Stimulated activated CD4-positive, alpha-beta T cell treated with anti-CD3 and anti-CD28 coated beads, Interleukin-2, amount 100 ng/mL, for 4 hours (primary cell): ENCODE results near the gene LYRM1.
"Not testable (repeated sequence)": the region's sequence is repeated elsewhere in the genome, so short reads cannot be mapped to it uniquely, and the experiment has no call there.

Experiments
- DNase-seq: peaks from one replicate; pipeline ENCODE4 v3.0.0-alpha.2; 2020; ENCODE audit warnings: low read depth

Gene LYRM1

DNA sequence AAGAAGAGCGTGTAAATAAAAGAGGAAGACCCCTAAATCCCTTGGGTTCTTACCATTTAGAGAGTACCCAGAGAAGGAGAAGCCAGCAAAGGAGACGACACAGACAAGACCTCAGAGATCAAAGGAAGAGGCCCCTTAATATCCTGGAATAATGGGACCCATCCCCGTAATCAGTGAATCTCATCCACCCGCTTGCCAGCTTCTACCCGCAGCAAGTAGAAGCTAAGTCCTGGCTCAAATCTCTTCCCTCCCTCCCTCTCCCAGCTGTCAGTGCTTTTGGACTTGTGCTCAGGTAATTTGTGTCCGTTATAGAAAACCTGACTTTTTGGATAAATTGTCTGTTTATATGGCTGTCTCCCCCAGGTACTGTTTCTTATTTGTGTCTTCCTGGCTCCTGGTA, 1.9 kb downstream of the LYRM1 start:
- no peak for DNase-seq

DNA sequence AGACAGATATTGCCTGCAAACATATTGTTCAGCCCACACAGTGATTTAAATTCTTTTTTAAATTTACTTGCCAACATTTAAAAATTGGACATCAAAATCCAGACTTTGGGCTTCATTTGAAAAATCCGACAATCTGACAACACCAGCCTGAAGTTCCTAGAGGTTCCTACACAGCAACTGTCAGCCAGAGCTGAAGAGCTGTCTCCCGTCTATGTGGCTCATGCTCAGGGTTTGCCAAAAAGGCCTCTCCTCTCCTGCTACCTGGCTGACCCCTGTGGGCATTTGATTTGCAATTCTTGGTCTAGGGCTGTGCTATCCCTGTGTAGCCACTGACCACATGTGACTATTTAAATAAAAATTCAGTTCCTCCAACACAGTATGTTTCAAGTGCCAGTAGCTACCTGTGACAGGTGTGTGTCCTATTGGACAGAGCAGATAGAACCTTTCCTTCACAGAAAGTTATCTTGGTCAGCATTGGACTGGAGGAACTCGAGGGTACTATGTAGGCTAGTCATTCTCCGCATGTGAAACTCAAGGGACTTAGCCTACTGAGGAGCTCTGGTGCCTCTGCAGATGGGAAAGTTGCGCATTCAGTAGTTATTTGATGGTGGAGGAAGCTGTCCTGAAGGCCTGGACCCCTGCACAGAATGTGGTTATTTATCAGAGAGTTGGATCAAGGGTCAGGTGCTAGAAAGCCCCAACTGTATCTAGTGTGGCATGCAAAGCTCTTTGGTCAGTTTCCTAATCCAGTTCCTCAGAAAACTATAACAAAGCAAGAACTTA, 2.7 kb downstream of the LYRM1 start:
- DNase-seq, result no peak

DNA sequence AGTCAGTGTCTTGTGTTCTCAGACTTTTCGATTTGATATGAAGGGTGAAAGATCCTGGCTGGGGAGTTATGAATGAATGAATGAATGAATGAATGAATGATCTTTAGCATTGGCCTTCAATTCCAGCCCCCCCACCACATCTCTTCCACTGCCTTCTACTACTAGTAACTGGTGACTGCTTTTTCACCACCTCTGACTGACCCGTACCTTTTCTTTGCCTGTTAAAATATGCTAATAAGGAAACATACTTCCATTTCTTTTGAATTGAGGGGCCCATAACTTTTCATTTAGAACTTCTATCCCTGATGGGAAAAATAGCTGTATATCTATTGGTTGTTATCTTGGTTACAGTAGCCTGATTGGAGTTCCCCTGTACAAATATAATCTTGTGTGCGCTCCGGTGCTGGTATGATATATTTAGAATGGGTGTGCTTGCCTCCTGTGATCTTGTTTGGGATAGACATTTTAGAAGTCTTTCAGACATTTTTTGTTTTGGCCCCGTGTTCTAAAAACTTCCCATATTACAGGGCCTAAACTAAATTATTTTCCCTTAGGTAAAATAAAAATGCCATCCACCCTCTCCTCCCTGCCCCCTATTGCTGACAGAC, 3.4 kb downstream of the LYRM1 start:
- DNase-seq, result no peak

DNA sequence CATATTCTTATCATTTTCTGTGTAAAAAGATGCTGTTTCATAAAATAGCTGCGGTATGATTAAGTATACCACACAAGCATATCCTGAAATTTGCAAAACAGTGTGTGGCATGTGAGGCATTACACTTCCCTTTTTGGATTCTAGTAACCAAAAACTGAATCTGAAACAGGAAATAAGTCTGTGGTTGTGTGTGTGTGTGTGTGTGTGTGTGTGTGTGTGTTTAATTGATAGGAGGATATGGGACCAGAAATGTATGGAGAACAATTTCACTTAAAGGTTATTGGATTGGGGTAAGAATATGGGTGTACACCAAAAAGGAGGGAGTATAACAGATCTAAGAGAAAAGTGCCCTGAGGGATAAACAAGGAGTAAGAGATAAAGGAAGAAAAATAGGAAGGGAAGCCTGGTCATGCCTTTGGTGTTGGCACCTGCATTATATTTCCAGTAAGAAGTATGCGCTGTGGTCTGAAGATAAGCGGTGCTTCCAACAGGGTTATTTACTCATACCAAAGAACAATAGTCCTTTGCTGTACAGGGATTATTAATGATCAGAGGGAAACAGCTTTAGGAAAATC, 4.0 kb downstream of the LYRM1 start:
- peak; percentile 6 for DNase-seq

DNA sequence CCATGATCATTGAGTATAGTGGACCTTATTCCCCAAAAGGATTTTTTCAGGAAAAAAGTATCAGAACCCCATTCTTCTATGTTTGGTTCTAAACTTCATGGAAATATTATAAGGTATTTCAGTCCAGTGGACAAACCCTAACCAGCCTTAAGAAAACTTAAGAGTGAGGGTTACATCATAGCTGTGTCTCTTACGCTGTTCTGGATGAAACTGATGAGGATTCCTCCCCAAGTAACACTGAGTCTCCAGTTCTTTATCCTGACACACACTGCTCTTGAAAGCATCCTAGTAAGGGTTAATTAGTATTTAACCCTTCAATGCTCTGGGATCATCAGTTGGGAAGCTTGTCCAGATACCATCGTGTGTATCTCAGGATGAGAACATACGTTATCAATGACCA, 5.0 kb downstream of the LYRM1 start:
- DNase-seq, result no peak

DNA sequence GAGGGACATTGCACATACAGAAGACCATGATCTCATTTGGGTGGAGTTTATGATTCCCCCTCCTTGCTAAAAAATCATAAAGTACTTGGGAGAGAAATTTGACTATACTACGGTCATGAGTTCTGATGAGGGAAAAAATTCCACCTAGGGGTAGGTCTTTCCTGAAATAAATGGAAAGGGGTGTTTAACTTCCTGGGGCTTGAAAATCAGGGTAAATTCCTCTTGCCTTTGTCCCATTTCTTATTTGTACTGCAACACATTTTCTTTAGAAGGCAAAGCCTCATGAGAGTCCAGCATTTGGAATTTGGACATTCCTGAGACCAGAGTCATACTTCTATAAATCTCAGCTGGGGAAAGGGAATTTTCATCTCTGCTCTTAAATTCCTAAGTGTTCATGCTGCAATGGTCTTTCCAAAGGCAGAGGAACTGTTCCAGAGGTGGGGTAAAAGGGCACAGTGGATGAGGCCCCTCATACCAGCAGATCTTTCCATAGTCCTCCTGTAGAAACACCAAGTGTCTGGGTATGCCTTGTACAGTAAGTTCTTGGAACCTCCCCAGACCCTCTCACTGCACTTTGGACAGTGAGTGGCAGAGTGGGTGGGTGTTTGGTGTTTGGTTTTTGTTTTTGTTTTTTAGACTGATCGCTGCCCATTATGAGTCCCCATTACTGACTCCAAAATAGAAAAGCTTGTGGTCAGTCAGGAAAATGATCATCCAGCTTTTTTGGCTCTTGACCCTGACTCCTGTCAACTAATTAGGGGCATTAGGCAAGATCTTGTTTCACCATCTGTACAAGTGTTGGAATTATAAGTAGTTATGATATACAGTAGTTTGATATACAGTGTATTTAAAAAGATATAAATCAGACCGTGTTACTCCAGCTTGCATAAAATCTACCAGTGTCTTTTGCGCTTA, 6.0 kb downstream of the LYRM1 start:
- DNase-seq, result no peak

DNA sequence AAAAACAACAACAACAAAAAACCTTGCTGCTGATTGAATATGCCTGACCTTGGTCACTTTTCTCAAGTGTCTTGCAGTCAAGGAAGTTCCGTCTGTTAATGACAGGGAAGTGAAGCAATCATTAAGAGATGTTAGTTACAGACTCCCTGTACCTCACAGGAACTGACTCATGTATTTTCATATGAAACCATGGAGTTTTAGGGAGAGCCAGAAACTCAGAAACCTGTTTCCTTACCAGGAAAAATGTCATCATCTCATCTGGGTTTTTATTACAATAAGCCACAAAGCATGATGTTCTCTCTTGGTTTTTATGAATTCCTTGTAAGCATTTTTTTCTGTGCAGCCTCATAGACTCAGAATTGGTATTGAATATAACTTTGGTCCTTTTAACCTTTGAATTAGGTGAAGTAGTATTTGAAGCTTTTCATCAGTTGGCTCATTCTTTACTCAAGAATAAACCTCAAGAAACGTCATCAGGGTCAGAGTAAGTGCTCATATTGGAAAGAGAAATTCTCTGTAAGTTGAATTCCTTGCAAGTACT, 10.3 kb downstream of the LYRM1 start:
- no peak for DNase-seq

DNA sequence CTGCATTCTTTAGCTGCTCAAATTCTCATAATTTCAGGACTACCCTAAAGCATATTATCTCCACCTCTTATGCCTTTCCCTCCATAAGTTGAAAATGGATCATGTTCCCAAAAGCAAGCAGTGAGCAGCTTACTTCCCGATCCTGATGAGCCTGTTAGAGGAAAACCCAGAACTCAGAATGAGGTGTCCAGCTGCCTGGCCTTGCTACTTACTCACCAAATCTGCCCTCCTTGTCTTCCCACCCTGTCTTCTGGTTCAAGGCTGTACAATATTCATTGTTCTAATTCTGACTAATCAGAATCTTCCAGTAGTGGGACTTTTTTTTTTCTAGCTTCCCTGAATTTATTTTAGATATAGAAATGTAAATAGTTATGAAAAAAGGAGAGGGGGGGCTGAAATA, 10.8 kb downstream of the LYRM1 start:
- no peak for DNase-seq

DNA sequence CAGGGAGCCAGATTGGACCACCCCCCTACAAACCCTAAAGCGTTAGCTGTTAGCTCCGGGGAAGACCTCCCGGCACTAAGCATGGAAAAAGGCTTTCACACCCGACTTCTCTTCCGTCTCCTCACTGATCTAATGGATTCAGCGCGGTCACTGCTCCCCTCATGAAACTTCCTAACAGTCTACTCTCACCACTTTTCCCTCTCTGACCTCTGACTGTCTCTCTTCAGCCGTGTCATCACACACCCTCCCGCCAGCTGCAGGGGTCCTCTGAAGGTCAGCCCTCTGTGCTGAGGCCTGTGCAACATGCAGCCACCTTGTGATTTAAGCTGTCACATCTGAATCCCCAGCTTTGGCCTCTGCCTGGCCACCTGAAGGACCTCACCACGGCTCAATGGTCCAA, 15.7 kb downstream of the LYRM1 start:
- no peak for DNase-seq

DNA sequence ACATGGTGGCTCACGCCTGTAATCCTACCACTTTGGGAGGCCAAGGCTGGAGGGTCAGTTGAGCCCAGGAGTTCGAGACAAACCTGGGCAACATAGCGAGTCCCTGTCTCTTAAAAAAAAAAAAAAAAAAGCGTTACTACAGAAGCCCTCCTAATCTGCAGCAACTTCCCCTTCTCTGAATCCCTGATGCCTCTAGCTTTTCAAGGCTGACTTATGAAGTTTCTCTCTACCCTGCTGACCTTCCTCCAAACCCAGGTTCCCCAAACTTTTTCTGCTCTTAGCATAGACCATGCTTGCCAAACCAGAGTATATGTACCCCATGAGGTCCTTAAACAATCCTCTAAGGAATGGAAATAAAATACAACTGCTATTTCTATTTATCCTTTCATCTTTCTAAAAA, 16.4 kb downstream of the LYRM1 start:
- DNase-seq, result no peak

DNA sequence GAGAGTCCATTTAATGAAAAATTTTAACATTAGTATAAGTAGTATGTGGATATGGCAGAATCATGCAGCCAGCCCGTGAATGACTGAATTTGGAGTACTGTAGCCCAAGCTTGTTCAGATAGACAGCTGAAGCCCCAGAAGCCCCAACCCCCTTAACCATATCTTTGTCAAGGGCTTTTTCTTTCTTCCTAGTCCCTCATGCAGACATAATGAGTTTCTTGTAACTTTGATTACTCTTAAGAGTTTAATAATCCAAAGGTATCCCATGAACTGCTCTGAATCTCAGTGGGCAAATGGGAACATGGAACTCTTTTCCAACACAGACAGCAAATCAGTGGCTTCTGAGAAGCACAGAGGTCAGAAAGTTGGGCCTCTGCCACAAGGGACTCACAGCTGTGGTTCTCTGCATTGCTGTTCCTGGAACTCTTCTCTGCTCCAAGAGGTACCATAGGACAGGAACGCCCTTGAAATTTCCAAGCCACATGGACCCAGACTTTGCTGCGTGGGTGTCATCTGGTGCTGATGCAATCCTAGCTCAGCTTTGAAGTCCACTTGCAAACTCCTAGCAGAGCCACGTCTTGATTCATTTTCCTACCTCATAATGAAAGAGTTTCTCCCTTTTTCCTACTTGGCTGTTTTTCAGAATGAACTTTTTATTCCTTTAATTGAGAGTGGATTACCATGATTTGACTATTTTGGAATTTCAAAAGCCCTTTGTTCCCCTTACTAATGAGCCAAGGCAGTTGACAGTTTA, 18.1 kb downstream of the LYRM1 start:
- no peak for DNase-seq

DNA sequence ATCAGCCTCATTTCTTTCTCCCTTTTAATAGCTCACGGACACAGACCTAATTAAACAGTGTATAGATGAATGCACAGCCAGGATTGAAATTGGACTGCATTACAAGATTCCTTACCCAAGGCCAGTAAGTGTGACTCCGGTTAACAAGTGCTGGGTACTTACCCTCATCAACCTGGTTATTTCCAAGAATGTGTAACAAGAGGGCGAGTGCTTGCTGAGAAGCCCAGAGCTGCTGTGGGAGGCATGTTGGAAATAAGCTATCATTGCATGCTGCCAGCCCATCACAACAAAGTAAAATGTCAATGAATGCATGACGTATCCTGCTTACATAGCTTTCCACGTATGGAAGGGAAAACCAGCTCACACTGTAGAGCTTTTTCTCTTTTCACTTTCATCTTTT, 19.5 kb downstream of the LYRM1 start:
- DNase-seq, result no peak

DNA sequence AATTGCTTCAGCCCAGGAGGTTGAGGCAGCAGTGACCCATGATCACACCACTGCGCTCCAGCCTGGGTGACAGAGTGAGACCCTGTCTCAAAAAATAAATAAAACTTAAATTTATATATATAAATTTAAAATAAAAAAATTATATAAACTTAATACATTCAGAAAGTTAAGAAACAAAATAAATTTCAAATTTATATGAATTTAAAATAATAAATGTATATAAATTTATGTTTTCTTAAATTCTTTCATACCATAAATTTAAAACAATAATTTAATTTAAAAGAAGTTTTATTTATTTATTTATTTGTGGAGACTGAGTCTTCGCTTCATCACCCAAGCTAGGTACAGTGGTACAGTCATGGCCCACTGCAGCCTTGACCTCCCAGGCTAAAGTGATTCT, 20.2 kb downstream of the LYRM1 start:
- no peak for DNase-seq

DNA sequence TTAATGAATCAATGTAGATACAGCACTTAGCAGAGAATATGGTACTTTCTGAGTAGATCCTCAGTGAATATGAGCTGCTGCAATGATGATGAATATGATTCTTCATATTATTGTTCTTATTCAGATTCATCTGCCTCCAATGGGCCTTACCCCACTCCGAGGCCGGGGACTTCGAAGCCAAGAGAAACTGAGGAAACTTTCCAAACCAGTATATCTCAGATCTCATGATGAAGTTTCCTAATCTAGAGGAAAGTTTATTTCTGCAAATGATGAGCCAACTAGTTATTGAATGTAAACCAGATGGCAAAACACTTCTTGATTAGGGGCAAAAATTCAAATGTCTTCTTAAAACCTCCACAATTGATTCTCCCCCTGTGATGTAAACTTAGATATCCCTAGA, 23.3 kb downstream of the LYRM1 start:
- no peak for DNase-seq

DNA sequence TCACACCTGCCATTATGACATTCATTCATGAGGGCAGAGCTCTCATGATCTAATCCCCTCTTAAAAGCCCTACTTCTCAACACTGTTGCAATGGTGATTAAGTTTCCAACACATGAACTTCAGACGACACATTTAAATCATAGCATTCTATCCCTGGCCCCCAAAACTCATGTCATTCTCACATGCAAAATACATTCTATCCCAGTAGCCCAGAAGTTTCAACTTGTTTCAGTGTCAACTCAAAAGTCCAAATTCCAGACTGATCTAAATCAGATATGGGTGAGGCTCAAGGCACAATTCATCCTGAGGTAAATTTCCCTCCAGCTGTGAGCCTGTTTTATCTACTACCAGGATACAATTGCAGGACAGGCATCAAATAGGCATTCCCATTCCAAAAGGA, 25.2 kb downstream of the LYRM1 start:
- DNase-seq, result no peak

DNA sequence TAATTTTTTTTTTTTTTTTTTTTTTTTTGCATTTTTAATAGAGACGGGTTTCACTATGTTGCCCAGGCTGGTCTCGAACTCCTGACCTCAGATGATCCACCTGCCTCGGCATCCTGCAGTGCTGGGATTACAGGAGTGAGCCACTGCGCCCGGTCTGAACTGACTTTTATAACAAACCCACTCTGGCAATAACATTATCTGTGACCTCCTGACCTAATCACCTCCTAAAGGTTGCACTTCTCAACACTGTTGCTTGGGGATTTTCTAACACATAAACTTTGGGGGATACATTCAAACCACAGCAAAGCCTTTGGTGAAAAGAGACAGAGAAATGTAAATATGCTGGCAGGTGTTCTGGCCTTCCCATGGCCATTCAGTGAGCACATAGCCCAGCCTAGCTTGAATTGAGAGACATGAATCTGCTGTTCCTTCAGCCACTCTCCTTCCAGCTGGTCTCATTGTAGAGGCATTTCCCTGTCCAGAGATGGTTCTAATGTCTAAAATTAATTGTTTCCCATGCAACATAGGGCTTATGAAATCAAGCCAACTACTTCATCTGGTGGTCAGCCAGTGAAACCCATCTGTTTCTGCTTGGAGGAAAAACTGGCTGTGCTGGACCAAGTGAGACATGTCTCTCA, 28.3 kb downstream of the LYRM1 start:
- no peak for DNase-seq

DNA sequence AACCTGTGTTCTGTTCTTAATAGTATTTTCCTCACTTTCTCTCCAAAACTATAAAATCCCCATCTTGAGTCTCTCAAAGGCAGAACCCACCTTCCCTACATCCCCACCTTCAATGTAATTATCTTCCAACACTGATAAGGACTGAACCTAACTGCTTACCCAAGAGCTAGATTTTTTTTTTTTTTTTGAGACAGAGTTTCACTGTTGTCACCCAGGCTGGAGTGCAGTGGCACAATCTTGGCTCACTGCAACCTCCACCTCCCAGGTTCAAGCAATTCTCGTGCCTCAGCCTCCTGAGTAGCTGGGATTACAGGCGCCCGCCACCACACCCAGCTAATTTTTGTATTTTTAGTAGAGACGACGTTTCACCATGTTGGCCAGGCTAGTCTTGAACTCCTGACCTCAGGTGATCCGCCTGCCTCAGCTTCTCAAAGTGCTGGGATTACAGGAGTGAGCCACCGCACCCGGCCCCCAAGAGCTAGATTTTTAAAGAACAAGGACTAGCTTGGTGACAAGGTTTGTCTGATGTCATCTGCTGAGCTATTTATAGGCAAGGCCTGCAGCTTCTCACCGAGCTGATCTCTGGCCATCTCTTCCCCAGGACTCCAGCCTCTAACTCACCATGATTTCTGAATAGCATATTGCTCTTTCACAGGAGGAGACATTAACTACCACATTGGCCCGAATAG, 29.2 kb downstream of the LYRM1 start:
- not testable (repeated sequence) for DNase-seq

DNA sequence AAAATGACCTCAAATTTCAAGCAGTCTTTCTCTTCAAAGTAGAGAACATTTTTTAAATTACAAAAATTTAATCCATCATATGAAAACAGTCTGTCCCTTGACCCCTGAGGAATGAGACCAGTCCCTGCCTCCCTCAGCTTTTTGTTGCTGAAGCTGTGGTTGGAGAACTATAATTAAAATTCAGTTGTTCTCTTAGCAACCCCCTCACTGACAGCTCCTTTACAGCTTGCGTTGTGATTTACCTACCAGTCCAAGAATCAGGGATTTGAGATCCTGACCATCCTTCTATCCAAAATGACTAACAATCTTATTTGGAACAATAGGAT, 29.8 kb downstream of the LYRM1 start:
- DNase-seq, result no peak

DNA sequence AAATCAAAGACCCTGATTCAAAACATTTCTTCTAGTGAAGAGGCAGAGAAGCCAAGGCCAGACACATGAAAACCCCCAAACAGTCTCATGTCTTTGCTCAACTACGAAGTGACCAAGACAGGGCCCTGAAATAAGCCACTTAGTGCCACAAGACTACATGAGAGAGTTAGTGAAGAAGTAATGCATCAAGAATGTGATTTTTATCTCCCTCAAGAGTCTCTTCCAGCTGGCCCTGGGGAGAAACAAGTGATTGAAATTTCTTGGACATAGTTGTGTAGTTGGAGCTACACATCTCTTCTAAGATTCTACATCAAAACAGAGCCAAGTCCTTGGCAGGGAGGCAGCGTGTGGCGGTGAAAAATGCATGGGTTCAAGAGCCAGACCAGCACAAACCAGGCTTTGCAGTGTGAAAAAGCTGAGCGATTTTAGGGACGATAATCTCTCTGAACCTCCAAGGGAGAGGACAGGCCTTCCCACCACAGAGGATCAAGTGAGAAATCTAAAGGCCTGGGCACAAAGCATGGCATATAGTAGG, 30.6 kb downstream of the LYRM1 start:
- DNase-seq, result no peak

DNA sequence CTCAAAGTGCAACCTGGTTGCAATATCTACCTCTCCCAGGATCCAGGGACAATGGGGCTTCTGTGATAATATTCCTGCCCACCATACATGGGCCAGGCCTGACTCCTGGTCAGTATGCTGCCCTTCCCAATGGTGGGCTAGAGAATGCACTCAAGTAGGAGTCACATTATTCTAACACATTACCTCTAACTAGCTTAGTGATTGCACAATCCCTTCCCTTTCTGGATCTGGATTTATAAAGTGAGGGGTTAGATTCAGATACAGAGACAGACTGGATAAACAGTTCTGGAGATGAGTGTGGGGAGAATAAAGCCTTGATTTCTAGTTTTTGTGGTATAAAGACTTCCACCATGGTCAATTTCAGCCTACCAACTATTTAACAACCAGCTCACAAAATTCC, 33.0 kb downstream of the LYRM1 start:
- DNase-seq, result no peak
